ENCODE data around the gene LRPPRC.

LRPPRC gene

DNA sequence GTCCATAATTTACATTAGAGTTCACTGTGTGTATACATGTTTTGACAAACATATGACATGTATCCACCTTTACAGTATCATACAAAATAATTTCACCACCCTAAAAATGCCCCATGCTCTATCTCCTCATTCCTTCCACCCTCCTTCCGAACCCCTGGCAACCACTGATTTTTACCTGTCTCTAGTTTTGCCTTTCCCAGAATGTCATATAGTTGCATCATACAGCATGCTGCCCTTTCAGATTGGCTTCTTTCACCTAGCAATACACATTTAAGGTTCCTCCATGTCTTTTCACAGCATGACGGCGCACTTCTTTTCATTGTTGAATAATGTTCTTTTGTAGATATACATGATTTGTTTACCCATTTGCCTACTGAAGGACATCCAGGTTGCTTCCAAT, 10.4 kb downstream of the LRPPRC start:
- intact Hi-C loops (cut with DNase I), result no loop called here

DNA sequence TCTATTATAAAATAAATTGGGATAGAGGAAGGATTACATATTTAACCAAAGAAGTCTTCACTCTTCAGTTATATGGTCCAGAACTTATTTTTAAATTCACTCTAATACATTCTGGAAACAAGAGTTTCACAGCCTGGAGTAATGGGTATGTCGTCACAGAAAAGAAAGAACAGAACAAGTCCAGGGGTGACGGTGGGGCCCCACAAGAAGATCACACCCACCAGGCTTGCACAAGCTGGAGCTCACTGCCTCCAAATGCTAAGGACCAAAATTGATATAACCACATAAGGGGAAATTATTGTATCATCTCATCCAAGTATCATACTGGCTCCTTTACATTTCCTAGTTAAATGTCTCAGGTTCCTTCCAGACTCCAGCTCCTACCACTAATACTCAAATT, 11.3 kb downstream of the LRPPRC start:
- no peak for DNase-seq
- intact Hi-C loops (cut with DNase I), result no loop called here

More for the DNA sequence above, 10.4 kb downstream of the LRPPRC start:
- no peak for DNase-seq

DNA sequence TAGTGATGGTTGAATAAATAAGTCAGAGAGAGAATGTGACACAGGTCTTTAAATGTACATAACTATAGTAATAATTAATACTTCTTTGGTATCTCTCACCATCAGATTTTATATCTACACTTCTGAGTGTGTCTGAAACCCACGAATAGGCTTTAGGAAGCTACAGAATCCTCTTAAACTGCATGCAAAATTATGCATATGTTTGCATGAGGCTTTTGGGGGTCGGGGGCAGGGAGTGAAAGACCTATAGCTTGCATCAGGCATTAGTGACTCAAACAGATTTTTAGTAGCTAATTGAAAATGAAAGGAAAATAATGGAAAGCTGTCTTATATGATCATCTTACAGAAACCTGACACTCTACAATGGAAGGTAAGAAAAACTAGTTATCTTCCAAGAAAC, 14.9 kb downstream of the LRPPRC start:
- intact Hi-C loops (cut with DNase I), result no loop called here
- DNase-seq, result no peak

DNA sequence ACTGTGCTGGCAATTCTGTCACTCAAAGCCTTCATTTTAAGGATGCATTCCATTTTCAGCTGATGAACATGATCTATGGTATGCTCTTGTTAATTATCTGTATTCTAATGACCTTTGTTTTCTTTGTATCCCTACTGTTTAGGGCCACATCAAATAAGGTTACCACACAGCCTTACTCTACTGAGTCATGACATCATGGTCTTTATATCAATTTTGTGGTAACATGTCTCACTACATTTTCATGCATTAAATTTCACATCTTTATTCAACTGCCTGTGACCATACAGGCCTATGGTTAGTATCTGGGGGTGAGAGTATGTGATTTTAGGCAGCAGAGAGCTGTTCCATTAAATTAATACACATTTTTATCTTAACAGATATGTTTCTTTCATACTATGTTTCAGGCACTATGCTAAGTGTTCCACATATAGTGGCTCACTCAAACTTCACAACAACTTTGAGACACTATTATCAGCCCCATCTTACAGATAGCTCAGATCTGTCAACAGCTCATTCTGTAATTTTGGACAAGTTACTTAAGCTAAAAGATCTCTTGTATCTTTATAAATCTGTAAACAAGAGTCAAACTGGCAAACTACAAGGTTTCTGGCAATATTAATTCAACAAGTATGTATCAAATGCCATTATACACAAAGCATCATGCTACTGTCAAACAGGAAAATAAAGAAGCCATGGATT, 18.0 kb downstream of the LRPPRC start:
- intact Hi-C loops (cut with DNase I), result no loop called here
- DNase-seq, result no peak

DNA sequence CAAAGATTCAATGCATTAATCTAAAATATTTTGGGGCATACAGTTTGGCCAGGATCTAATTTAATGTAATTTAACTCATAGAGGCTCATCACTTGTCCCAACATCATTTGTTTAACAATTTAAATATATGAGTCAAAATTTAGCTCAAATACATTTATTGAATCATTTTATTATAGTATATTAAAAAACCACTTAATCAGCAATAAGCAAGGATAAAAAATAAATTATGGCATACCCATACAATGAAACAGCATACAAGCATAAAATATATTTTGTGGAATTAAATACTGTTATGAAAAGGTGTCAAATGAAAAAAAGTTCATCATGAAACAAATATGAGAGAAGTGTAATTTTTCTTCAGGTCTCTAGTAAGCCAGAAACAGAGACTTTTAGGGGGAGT, 34.9 kb downstream of the LRPPRC start:
- intact Hi-C loops (cut with DNase I), result no loop called here
- no peak for DNase-seq

DNA sequence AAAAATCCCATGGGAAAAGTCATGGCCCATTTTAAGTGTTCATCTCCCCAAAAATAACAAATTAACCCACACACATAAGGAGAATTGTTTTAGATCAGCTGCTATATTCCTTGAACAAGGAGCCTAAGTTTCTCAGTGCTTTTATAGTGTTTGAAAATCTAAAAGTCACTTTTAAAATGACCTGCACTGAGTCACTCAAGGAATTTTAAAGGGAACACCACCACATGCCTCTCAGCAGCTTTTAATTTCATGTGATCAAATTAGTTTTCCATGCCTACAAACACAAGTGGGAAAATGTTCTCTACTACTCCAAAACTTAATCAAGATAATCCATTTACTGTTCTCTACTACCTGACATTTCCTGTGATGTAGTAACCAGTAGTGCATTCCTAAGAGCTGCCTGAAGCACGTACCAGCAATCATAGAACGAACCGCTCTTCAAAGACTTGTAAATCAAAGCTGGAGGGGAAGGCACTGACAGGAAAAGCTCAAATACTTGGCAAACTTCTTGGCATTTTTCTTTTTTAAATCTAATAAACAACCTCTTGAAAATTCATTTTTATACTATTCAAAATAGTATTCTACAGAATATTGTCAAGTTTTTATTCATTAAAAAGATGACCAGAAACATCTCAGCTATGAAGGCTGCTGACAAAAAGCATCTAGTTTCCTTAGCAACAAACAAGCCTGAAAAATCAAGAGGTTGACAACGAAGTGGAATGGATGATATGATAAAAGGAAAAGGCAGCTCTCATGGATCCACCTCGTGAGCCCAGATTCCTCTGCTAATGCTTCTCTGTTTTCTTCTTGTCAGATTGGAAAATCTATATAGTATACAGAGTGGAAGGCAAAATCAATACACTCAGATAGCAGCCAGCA, 37.2 kb downstream of the LRPPRC start:
- intact Hi-C loops (cut with DNase I), result no loop called here
- no peak for DNase-seq

DNA sequence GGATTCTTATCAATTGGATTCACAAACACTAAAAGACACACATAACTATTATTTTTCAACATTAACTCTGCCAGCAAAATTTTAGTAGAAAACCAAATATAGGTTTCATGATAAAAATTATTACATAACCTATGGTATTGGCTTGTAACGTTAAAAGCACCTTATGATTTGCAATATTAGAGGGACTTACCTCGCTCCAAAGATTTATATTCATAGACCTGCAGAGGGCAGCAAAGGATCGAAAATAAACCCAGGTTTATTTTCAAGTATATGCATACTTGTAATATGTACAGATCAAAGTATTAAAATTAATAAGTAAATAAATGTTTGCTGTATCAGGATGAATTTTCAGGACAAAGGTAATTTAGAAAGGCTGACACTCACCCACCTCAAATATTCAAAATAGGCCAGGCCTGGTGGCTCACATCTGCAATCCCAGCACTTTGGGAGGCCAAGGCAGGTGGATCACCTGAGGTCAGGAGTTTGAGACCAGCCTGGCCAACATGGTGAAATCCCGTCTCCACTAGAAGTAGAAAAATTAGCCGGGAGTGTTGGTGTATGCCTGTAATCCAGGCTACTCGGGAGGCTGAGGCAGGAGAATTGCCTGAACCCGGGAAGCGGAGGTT, 45.3 kb downstream of the LRPPRC start:
- intact Hi-C loops (cut with DNase I), result no loop called here
- DNase-seq, result peak in 16 of 42 donors; percentile 13 to 71 (median 30)

DNA sequence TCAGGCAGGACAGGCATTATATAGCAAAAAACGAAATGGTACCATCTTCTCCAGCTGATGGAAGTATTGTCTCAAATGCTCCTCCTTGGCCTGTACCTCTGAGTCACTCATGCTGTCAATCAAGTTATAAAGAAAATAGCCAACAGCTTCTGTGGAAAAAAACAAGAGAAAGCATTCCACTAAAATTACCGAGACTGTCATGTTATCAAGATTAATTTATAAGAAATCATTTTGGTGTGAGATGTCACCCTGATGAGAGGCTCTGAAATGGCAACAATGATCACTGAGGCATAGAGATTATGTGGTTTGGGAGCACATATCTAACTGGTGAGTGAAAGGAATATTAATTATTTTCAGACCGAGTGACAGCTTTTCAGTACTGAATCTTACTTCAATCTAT, 47.4 kb downstream of the LRPPRC start:
- DNase-seq, result no peak
- intact Hi-C loops (cut with DNase I), result no loop called here

DNA sequence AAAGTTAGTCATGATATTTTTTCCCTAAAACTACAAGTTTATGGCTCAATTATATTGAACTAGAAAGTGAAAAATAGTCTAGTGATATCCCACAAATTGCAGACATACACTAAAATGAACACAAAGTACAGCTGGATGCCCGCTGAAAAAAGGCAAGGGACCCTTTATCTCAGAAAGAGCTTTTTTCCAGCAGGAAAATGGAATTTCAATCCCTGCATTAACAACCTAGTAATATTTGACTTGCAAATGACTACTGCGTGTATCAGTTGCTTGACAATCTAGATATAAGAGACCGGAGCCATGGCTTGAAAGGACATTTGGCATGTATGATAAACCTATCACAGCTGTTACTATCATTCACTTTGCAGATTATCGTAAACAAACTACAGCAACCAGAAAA, 49.1 kb downstream of the LRPPRC start:
- intact Hi-C loops (cut with DNase I), result no loop called here
- no peak for DNase-seq

DNA sequence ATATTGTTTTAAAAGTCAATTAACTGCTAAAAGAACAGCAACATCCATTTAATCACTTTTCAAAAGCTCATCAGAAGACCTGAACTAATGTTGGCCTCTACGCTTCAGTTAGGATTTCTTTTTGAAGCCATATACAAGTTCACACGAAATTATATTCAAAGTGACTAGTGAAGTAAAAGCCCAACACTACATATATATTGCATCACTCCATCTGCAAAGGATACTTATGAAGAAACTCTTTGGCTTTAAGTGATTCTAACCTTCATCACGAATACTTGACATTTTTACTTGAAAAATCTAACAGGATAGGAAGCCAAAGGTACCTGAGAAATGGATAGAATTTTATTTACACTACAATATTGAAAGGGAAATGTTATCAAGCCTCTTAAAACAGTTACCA, 50.4 kb downstream of the LRPPRC start:
- DNase-seq, result no peak
- intact Hi-C loops (cut with DNase I), result no loop called here

DNA sequence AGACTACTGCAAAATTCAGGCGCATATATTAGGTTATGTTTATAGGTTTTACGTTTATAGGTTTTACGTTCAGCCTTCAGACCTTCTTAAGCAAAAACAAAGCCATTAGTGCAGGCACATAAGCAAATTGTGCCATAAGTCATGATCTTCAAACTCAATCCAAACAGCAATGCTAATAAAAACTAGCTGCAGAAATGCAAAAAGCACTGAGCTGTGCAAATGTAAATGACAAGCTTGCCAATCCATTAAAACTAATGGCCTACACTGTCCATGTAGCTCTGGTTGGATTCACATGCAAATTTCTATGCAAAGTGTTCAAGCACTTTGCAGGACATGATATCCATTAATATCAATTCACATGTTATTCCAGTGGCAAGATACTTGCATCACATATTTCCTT, 50.9 kb downstream of the LRPPRC start:
- DNase-seq, result no peak
- intact Hi-C loops (cut with DNase I), result no loop called here

DNA sequence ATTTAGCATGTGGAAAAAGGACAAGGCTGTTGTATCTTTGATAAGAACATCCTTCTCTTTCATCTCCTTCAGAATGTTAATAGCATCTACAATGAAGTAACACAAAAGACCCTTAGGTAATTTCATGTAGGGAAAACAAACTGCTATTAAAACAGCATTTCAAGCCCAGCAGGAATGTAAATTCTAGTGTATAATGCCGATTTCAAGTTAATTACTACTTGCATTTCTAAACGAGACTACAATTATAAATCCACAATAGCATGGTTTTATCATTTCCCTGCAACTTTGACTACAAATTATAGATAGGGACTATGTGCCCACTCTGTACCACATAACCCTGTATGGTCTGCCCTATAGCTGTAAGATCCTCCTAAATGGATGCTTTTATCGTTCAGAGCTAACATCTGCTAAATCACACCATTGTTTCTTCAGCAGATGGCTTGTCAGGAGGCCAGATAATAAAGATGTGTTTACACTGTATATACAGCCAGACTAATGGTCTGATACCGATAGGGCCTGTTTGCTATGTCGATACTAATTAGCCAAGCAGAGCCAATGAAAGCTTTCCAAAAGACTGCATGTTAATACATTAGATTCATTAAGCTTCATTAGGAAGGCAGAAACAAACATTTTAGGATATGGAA, 51.9 kb downstream of the LRPPRC start:
- intact Hi-C loops (cut with DNase I), result no loop called here
- peak in 1 of 42 donors; percentile 32 for DNase-seq

DNA sequence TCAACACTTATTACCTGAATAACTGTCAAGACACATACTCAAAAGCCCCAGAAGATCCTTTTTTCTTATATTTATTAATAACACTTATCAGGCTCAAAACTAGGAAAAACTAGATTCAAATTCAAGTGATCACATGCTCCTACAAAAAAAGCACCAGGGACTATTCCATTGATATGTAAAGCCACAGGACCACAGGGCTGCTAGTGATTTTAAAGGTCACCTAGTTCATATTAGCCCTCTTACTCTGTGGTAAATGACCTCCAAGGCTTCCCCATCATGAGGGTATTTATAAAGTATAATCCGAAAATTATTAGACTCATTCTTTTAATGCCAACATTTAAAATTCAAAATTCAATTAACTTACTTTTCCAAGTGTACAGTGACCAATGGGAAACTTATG, 52.5 kb downstream of the LRPPRC start:
- intact Hi-C loops (cut with DNase I), result no loop called here
- DNase-seq, result no peak

DNA sequence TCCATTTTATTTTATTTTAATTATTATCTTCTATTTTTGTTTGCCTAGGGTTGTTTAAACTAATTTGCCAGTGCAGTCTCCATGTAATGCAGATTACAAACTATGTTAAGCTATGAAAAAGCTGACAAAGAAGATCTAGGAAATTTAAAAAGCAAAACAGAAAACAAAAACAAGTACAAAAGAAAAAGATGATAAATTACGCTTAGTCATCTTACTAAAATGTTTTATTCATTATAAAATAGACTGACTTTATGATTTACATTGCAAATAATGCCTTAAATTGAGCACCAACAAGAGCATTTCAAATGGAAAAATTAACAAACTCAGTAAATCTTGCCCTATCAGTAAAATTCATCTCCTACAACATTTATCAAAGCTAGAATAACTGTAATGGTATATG, 52.9 kb downstream of the LRPPRC start:
- DNase-seq, result no peak
- intact Hi-C loops (cut with DNase I), result no loop called here

DNA sequence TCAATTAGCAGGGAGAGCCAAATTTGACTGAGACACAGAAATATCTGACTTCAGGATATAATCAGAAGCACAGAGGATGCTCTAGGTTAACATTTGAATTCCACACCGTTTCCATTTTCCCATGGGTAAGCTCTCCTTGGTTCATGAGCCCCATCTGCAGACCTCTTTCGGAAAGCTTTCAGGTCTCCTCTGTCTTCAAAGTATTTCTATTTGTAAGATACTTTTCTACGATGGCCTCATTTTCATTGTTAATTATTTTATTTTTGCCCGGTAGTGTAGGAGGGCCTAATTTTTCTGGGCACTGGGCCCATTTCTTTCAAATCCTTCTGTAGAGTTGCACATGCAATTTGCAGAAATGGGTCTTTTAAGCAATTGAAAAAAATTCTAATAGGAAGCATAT, 53.8 kb downstream of the LRPPRC start:
- intact Hi-C loops (cut with DNase I), result no loop called here
- DNase-seq, result no peak

DNA sequence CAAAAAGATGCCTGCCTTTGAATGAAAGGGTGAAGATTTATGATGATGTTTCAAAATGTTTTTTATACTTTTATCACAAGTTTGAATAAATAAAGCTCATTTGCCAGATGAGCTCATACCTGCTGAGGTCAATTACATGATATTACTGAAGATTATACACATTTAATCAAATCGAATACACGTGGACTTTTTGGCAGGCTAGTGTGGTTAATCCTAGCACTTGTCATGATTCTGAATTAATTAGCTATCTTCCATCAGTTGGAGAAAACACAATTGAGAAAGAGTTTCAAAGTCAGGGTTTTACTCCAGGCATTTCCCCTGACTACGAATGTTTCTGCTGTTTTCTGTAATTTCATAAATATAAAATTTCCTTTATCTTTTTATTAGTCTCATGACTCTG, 54.4 kb downstream of the LRPPRC start:
- DNase-seq, result no peak
- intact Hi-C loops (cut with DNase I), result no loop called here

DNA sequence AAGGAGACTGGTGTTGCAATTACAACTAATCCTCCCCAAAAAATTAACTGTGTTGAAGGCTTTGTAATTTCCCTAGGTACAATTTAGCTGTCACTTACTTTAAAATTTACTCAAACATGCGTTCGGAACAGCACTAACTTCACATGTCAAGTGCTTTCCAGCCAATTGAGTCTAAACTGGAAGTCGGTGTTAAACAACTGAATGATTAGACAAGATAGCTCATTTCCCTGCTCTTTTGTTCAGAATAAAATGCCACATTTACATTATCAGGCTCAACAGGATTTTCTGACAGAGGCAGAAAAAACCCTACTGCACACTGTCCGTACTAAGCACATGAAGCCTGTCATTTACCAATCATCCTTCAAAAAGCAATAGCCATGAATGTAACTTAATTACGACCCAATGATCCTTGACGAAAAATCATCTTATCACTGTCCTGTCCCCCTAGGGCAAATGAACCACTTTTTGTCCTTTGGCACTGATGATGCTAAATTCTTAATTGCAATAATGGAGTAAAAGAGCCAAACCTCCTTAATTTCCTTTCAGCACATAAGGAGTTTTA, 56.0 kb downstream of the LRPPRC start:
- intact Hi-C loops (cut with DNase I), result no loop called here
- DNase-seq, result peak in 2 of 42 donors; percentile 8 to 11

DNA sequence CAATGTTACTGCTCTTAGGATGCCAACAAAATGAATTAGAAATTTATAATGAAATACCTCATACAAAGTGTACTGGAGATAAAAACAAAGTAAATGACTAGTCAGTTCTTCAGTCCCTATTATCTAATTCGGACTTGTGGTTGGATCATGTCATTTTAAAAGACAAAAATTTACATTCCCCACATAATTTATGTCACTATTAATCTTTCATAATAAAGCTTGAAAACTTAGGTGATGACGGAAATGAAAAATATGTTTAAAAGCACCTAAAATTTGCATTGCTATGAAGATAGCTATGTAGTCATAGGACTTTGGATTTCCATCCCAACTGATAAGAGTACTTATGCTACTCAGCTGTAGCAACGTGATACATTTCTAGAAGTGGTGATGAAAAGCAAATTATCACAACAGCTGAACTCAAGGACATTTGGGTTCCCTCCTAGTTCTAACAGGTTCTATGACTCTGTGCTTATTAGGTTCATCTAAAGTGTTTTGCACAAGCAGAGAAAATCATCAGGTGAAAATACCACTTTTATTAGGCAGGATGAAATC, 58.4 kb downstream of the LRPPRC start:
- intact Hi-C loops (cut with DNase I), result no loop called here
- DNase-seq, result no peak

DNA sequence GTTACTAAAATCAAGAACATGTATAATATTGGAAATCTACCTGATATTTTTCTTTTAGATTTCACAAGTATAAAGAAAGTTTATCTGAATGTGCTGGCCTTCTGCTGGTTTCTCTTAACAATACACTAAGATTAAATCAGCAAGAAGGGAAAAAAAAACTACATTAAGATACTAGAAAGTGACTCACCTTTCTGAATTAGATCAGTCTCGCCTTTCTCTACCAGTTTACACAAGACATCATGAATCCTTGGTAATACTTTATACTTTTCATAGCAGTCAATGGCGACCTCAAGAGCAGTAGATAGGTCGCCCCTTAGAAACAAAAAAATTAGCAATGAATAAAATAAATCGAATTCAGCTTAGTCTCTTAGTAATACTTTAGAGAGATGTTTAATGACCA, 61.2 kb downstream of the LRPPRC start:
- DNase-seq, result no peak
- intact Hi-C loops (cut with DNase I), result no loop called here

All from head of caudate nucleus (tissue), 42 donors.